Activated CD4-positive, alpha-beta T cell treated with anti-CD3 and anti-CD28 coated beads for 36 hours (primary cell): Measurements from ENCODE around the gene ASCL5. TPM values are rescaled to one million over a fixed set of nuclear protein-coding genes. Genes with fewer than 3 reads are reported as not detected.

ENCODE experiments used
- ATAC-seq: fragments of 200-7000 bp; cut with Tn5 transposase; one replicate; pipeline ENCODE4 v1.10.0; 2021; ENCODE audit warnings: mild to moderate bottlenecking, moderate library complexity
- CTCF ChIA-PET: fragments of 350-600 bp; sonication (Branson Sonifier 250); formaldehyde crosslinking; loops from one replicate; lab custom pipeline; 2021; ENCODE audit warnings: antibody characterized with exemption; lab: Charles Lee
- POLR2A ChIA-PET: fragments of 350-600 bp; sonication (Branson Sonifier 250); formaldehyde crosslinking; loops from one replicate; lab custom pipeline; 2021; ENCODE audit warnings: antibody characterized with exemption, inconsistent platforms; lab: Charles Lee
- DNase-seq: peaks from one replicate; pipeline ENCODE4 v3.0.0-alpha.2; 2020
- H3K27ac Mint-ChIP-seq: one replicate; pipeline ENCODE4 v1.8.0; 2021; ENCODE audit warnings: mixed read lengths
- H3K27me3 Mint-ChIP-seq: one replicate; pipeline ENCODE4 v1.8.0; 2021; ENCODE audit warnings: mixed read lengths
- H3K36me3 Mint-ChIP-seq: one replicate; pipeline ENCODE4 v1.8.0; 2021; ENCODE audit warnings: low read depth, mixed read lengths
- H3K4me1 Mint-ChIP-seq: one replicate; pipeline ENCODE4 v1.8.0; 2021; ENCODE audit warnings: mixed read lengths
- H3K4me3 Mint-ChIP-seq: one replicate; pipeline ENCODE4 v1.8.0; 2021; ENCODE audit warnings: mild to moderate bottlenecking, moderate library complexity, mixed read lengths
- H3K9me3 Mint-ChIP-seq: one replicate; pipeline ENCODE4 v1.8.0; 2021; ENCODE audit warnings: low read depth, mixed read lengths
- intact Hi-C, 2 experiments: fragments of 100-400 bp; cut with DNase I in 1 of 2; cut with micrococcal nuclease in 1 of 2; formaldehyde crosslinking; loops; one replicate each; pipeline versions ENCODE4 v1.14.2 to v1.15.1; 2022 to 2024; cut with DNase I, micrococcal nuclease
- total RNA-seq, 2 experiments: library from RNA; stranded (reverse); gene quantifications; one replicate each; pipeline ENCODE4 v1.2.3, GENCODE V29; 2021

ASCL5 gene
- total RNA-seq, 2 experiments from 2014 or later = 0.09 TPM; not detected in 1

DNA sequence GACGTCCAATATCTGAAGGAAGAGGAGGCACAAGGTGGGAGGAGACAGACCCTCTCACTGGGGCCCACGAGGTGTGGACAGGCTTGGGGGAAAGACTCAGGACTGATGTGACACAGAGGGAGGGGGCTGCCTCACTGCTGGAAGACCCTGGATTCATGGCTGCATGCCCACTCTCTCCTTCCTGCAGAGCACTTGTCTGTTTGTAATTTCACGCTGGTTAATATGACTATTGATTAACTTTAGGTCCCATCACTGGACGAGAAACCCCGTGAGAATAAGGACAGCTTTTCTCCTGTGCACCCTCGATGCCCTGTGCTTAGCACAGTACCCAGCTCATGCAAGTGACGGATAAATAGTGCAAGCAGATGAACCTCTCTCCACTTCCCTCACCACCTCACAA is 49.9 kb downstream of the ASCL5 start:
- H3K36me3 Mint-ChIP-seq = no peaks in the 10 kb centered on the region
- CTCF ChIA-PET = no interaction called here
- intact Hi-C loops = no loop called here
- H3K4me1 Mint-ChIP-seq = no peaks in the 10 kb centered on the region
- H3K4me3 Mint-ChIP-seq = no peak overlapping the region
- no peaks in the 10 kb centered on the region for H3K27me3 Mint-ChIP-seq
- ATAC-seq (no peak), DNase-seq (no peak)
- no peaks in the 10 kb centered on the region for H3K9me3 Mint-ChIP-seq
- POLR2A ChIA-PET = no interaction called here
- no peak overlapping the region for H3K27ac Mint-ChIP-seq

DNA sequence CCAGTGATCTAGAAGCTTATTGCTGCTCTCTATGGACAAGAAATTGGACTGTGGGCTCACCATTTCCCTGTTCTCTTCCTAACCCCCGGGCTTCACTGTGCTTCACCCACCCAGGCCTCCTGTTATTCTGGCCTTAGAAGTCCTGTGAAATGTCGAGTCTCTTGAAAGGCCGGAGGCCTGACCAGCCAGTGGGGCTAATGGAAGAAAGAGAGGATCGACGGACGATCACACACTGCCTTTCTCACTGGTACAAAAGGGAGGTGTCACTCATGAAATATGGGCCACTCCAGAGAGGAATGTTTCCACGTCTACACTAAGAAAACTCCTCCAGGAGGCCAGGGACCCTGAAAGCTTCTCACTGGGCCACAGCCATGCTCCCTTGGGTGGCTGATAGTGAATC is 50.9 kb downstream of the ASCL5 start:
- H3K36me3 Mint-ChIP-seq = no peaks in the 10 kb centered on the region
- DNase-seq (no peak), ATAC-seq (no peak)
- H3K4me3 Mint-ChIP-seq = no peak overlapping the region
- H3K27ac Mint-ChIP-seq = no peak overlapping the region
- no peaks in the 10 kb centered on the region for H3K9me3 Mint-ChIP-seq
- H3K4me1 Mint-ChIP-seq = no peaks in the 10 kb centered on the region
- ChIA-PET CTCF (no interaction called here), POLR2A (no interaction called here)
- no peaks in the 10 kb centered on the region for H3K27me3 Mint-ChIP-seq
- intact Hi-C loops = no loop called here

DNA sequence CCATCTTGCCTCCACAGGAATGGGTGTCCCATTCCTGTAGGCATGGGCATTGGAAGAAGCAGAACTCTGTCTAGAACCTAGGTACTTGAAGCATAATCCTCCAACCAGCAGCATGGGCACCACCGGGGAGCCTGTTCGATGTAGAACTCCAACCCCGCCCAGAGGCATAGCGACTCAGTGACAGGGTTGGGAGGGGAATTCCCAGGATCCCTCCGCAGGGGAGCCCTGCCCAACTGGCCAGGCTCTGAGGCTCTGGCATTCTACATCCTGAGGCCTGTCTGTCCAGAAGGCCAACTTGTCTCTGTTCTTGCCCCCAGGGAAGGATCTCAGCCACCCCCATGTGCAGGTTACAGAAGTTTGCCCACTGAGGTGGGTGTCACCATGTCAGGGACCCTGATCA is 53.0 kb downstream of the ASCL5 start:
- Mint-ChIP-seq H3K4me3 (no peak overlapping the region), H3K9me3 (no peaks in the 10 kb centered on the region), H3K27me3 (no peaks in the 10 kb centered on the region), H3K27ac (no peak overlapping the region), H3K36me3 (no peaks in the 10 kb centered on the region), H3K4me1 (no peaks in the 10 kb centered on the region)
- ATAC-seq = no peak
- intact Hi-C loops = no loop called here
- ChIA-PET POLR2A (no interaction called here), CTCF (interaction anchor here (0.6 kb wide), 1 partner anchor 30 kb away, joined by 3 read pairs; no protein-coding TSS in a partner anchor)
- DNase-seq = no peak

DNA sequence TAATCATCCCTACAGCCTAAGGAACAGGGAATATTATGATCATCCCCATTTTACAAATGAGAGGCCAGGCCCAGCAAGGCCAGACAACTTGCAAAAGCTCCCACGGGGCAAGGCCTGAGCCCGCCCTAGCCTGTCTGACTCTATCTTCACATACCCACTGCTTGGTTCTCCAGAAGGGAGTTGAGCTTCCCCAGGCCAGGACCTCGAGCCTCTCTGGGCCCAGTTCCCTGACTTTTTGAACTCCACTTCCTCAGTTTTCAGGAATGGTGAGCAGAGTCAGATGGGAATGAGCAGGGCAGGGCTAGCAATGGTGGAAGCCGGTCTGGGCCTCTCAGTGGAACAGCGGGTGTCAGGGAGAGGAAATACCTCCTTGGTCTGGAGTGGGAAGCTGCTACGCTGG is 54.1 kb downstream of the ASCL5 start:
- Mint-ChIP-seq H3K9me3 (no peaks in the 10 kb centered on the region), H3K27me3 (no peaks in the 10 kb centered on the region), H3K36me3 (no peaks in the 10 kb centered on the region), H3K4me3 (no peak overlapping the region), H3K27ac (no peak overlapping the region), H3K4me1 (no peaks in the 10 kb centered on the region)
- POLR2A ChIA-PET = no interaction called here
- ATAC-seq (no peak), DNase-seq (no peak)
- CTCF ChIA-PET = interaction anchor here (0.8 kb wide), 1 partner anchor 927 kb away, joined by 3 read pairs; no protein-coding TSS in a partner anchor
- intact Hi-C loops = no loop called here

DNA sequence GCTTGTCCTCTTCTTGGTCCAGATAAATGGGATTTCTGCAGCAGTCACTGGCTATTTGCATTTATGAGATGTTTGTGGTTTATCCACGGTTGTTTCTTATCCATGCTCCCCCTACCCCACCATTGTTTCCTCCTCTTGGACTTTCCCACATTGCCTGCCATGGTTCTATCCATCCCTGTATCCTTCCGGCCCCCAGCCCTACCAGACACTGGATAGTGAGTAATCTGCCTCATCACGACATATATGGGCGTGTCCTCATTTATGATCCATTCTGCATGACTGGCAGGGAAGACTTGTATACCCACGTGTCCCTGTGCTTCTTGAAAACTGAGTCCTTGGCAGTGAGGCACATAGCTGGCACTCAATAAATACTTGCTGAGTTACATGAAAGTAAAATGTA is 54.8 kb downstream of the ASCL5 start:
- ATAC-seq (no peak), DNase-seq (no peak)
- CTCF ChIA-PET = interaction anchor here (0.8 to 1.1 kb wide), 2 partner anchors 42 to 100 kb away, joined by 4 read pairs; no protein-coding TSS in a partner anchor
- POLR2A ChIA-PET = no interaction called here
- H3K27me3 Mint-ChIP-seq = no peaks in the 10 kb centered on the region
- no peaks in the 10 kb centered on the region for H3K36me3 Mint-ChIP-seq
- intact Hi-C loops = no loop called here
- H3K4me1 Mint-ChIP-seq = no peaks in the 10 kb centered on the region
- no peaks in the 10 kb centered on the region for H3K9me3 Mint-ChIP-seq
- H3K4me3 Mint-ChIP-seq = no peak overlapping the region
- no peak overlapping the region for H3K27ac Mint-ChIP-seq

DNA sequence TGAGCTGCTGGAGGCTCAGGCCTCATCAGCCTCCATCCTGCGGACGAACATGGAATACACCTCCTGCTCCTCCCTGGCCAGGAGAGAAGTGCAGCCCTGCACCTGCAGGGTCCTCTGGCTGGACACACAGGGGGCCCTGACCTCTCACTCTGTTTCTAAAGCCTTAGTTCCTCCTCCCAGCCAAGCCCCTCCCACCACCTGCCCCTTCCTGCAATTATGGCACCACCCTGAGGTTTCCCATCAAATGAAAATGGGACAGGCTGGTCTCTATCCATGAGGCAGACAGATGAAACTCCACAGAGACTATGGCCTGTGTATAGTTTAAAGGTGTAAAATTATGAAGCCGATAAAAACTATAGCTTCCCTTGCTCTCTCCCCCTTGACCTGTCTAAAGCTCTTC is 57.3 kb downstream of the ASCL5 start:
- Mint-ChIP-seq H3K36me3 (no peaks in the 10 kb centered on the region), H3K27ac (no peak overlapping the region), H3K9me3 (no peaks in the 10 kb centered on the region), H3K27me3 (no peaks in the 10 kb centered on the region), H3K4me3 (no peak overlapping the region), H3K4me1 (no peaks in the 10 kb centered on the region)
- POLR2A ChIA-PET = no interaction called here
- ATAC-seq (no peak), DNase-seq (no peak)
- intact Hi-C loops = no loop called here
- CTCF ChIA-PET = no interaction called here

DNA sequence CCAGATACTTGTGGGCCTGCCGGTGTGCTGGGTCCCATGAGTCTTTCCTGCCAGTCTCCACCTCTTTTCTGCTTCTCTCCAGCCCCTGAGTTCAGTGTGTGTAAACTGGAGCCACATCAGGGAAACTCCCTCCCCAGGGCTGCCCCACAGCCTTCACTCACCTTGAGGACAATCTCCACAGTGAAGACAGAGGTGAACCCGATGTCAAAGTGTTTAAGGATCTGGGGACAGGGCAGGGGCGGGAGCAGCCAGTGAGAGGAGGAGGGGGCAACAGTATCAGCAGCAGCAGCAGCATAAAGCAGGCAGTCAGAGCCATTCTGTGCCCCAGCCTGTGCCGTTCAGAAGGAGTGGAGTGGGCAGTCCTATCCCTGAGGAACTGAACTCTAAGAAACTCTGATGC is 58.0 kb downstream of the ASCL5 start:
- Mint-ChIP-seq H3K4me1 (no peaks in the 10 kb centered on the region), H3K36me3 (no peaks in the 10 kb centered on the region), H3K4me3 (no peak overlapping the region), H3K9me3 (no peaks in the 10 kb centered on the region), H3K27ac (no peak overlapping the region), H3K27me3 (no peaks in the 10 kb centered on the region)
- ATAC-seq (no peak), DNase-seq (no peak)
- intact Hi-C loops = no loop called here
- CTCF ChIA-PET = interaction anchor here (1.5 kb wide), 1 partner anchor 97 kb away, joined by 4 read pairs; no protein-coding TSS in a partner anchor
- POLR2A ChIA-PET = no interaction called here

DNA sequence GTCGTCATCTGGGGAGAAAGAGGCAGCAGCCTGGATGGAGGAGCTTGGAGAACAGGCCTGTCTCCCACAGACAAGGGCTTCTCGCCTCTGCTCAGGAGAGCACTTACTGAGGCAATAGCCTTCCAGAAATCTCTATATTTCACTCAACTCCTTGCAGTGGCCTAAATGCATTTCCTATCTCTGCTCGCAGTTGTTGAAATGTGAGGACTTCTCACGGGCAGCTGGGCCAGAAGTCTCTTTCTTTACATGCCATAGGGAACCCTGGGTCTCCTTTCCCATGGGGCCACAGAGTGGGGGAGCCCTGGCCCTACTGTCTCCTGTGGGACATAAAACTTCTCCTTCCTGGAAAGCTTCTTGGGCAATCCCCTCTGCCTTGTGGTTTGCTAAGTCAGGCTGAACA is 60.0 kb downstream of the ASCL5 start:
- H3K27me3 Mint-ChIP-seq = no peaks in the 10 kb centered on the region
- no peaks in the 10 kb centered on the region for H3K36me3 Mint-ChIP-seq
- ATAC-seq (no peak), DNase-seq (no peak)
- no peak overlapping the region for H3K27ac Mint-ChIP-seq
- no peaks in the 10 kb centered on the region for H3K9me3 Mint-ChIP-seq
- ChIA-PET POLR2A (no interaction called here), CTCF (no interaction called here)
- H3K4me3 Mint-ChIP-seq = no peak overlapping the region
- H3K4me1 Mint-ChIP-seq = no peaks in the 10 kb centered on the region
- intact Hi-C loops = no loop called here

DNA sequence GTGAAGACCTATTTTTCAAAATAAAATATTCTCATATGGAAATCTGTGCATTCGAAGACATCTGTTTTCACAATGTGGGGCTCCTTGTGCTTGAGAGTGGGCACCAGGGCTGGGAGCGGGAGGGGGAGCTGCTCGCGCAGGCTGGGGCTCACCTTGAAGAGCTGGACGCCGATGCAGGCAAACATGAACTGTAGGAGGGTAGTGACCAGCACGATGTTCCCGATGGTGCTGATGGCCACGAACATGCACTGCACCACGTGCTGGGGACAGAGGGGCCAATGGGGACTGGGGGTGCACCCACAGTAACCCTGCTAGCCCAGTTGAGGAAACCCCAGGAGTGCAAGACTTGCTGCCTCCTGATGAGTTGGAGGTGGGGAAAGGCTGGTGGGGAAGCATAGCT is 61.3 kb downstream of the ASCL5 start:
- no peaks in the 10 kb centered on the region for H3K4me1 Mint-ChIP-seq
- ChIA-PET CTCF (interaction anchor here (0.9 to 1.0 kb wide), 2 partner anchors 13 to 53 kb away, joined by 3 read pairs; no protein-coding TSS in a partner anchor), POLR2A (no interaction called here)
- no peaks in the 10 kb centered on the region for H3K27me3 Mint-ChIP-seq
- H3K9me3 Mint-ChIP-seq = no peaks in the 10 kb centered on the region
- no peak overlapping the region for H3K4me3 Mint-ChIP-seq
- DNase-seq (no peak), ATAC-seq (no peak)
- intact Hi-C loops = no loop called here
- H3K36me3 Mint-ChIP-seq = no peaks in the 10 kb centered on the region
- H3K27ac Mint-ChIP-seq = no peak overlapping the region

DNA sequence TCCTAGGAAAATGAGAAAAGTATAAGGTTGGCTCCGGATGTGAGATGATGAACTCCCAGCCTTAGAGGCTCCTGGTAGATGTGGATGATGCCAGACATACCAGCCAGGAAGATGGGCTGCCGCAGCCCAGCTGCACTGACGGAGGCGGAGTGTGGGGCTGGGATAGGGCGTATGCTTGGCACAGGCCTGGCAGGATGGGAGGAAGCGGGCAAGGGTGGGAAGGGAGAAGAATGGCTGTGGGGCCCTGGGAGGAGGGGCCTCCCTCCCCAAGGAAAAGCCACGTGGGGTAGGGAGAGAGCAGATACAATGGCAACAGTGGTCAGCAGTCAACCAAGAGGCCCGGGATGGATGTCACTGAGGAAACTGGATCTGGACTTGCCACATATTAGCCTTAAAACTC is 62.2 kb downstream of the ASCL5 start:
- intact Hi-C loops = no loop called here
- no peaks in the 10 kb centered on the region for H3K27me3 Mint-ChIP-seq
- no peaks in the 10 kb centered on the region for H3K9me3 Mint-ChIP-seq
- no peak overlapping the region for H3K4me3 Mint-ChIP-seq
- no peaks in the 10 kb centered on the region for H3K4me1 Mint-ChIP-seq
- ATAC-seq (no peak), DNase-seq (no peak)
- H3K27ac Mint-ChIP-seq = no peak overlapping the region
- POLR2A ChIA-PET = no interaction called here
- H3K36me3 Mint-ChIP-seq = no peaks in the 10 kb centered on the region
- CTCF ChIA-PET = interaction anchor here (0.9 to 1.0 kb wide), 2 partner anchors 13 to 54 kb away, joined by 3 read pairs; no protein-coding TSS in a partner anchor

Other genes starting within 250 kb of the ASCL5 start
- not detected for gene INAVA, start 232.3 kb downstream of the ASCL5 start, total RNA-seq
- gene KIF21B, start 103.5 kb downstream of the ASCL5 start, total RNA-seq = 10 to 100 TPM; 62.8 to 67.1 TPM
- gene CACNA1S, start 14.8 kb downstream of the ASCL5 start, total RNA-seq = not detected
- 10 to 100 TPM; 15.7 to 27.2 TPM for gene TMEM9, start 27.3 kb upstream of the ASCL5 start, total RNA-seq
- gene IGFN1, start 63.6 kb upstream of the ASCL5 start, total RNA-seq = not detected
- not detected for gene PKP1, start 156.3 kb upstream of the ASCL5 start, total RNA-seq